Fibroblast of lung (primary cell): ENCODE data around the gene PTPRM. TPM values are rescaled to one million over a fixed set of nuclear protein-coding genes. Genes with fewer than 3 reads are reported as not detected.

Experiments
- DNase-seq, 2 donors: peaks; one replicate each; pipeline versions ENCODE4 v3.0.0 to v3.0.0-alpha.2; 2010; ENCODE audit warnings: low read depth in 2 of 2
- H2AFZ ChIP-seq: 2 replicates; pipeline ENCODE4 v1.5.1; 2012; ENCODE audit warnings: low read length, control low read depth, inconsistent platforms
- H3K27ac ChIP-seq: 2 replicates; pipeline ENCODE4 v1.5.1; 2011; ENCODE audit warnings: low read length, control low read depth; ENCODE audit not compliant: insufficient read depth
- H3K27me3 ChIP-seq: 2 replicates; pipeline ENCODE4 v1.5.1; 2011; ENCODE audit warnings: mild to moderate bottlenecking, low read length; ENCODE audit not compliant: control insufficient read depth, insufficient read depth
- H3K36me3 ChIP-seq: 2 replicates; pipeline ENCODE4 v1.5.1; 2011; ENCODE audit warnings: low read length; ENCODE audit not compliant: control insufficient read depth, insufficient read depth
- H3K4me1 ChIP-seq: 2 replicates; pipeline ENCODE4 v1.5.1; 2011; ENCODE audit warnings: low read length; ENCODE audit not compliant: control insufficient read depth, insufficient read depth; ENCODE audit errors: extremely low read depth
- H3K4me2 ChIP-seq: 2 replicates; pipeline ENCODE4 v1.5.1; 2011; ENCODE audit warnings: low read length, control low read depth; ENCODE audit not compliant: insufficient read depth; ENCODE audit errors: extremely low read depth
- H3K4me3 ChIP-seq, 4 experiments: fragments of 200-600 bp in 1 of 4; sonication (generic) in 1 of 4; replicated peaks in 1 of 4; 2 replicates each; pipeline ENCODE4 v1.5.1; 2011 to 2016; ENCODE audit warnings: low read length in 4 of 4, low read depth in 3 of 4, mild to moderate bottlenecking in 3 of 4, control low read depth in 2 of 4, inconsistent platforms in 1 of 4, mixed read lengths in 1 of 4; ENCODE audit not compliant: insufficient read depth in 1 of 4; ENCODE audit errors: control extremely low read depth in 1 of 4
- H3K79me2 ChIP-seq: 2 replicates; pipeline ENCODE4 v1.5.1; 2012; ENCODE audit warnings: mild to moderate bottlenecking, low read length, inconsistent platforms; ENCODE audit not compliant: control insufficient read depth, insufficient read depth
- H3K9ac ChIP-seq: 2 replicates; pipeline ENCODE4 v1.5.1; 2011; ENCODE audit warnings: mild to moderate bottlenecking, low read length, control low read depth; ENCODE audit not compliant: insufficient read depth
- H3K9me3 ChIP-seq: 2 replicates; pipeline ENCODE4 v1.5.1; 2012; ENCODE audit warnings: low read depth, low read length; ENCODE audit not compliant: control insufficient read depth, insufficient read depth
- H4K20me1 ChIP-seq: 2 replicates; pipeline ENCODE4 v1.5.1; 2011; ENCODE audit warnings: low read length; ENCODE audit not compliant: control insufficient read depth, insufficient read depth; ENCODE audit errors: extremely low read depth
- CTCF ChIP-seq, 2 donors: IDR thresholded peaks in 1 of 2; conservative IDR thresholded peaks in 1 of 2; 1 replicate in 1 of 2; 2 replicates in 1 of 2; pipeline ENCODE4 v1.5.1; 2011 to 2012; ENCODE audit warnings: low read length in 2 of 2, control low read depth in 1 of 2, inconsistent platforms in 1 of 2, low read depth in 1 of 2, mild to moderate bottlenecking in 1 of 2
- EZH2 ChIP-seq: IDR thresholded peaks from 2 replicates; pipeline ENCODE4 v1.5.1; 2012; ENCODE audit warnings: low read length, control low read depth, mild to moderate bottlenecking; ENCODE audit errors: missing control alignments
- polyA plus RNA-seq, 2 donors: library from polyadenylated mRNA; depleted of rRNA in 1 of 2; stranded (reverse) in 1 of 2; unstranded in 1 of 2; fragments of >200 nt; gene quantifications; 2 replicates each; pipeline ENCODE4 v1.2.1, GENCODE V29; 2011 to 2012; ENCODE audit warnings: missing spikeins in 1 of 2
- total RNA-seq: library from RNA; depleted of rRNA; stranded (reverse); fragments of >200 nt; gene quantifications from 2 replicates; pipeline ENCODE4 v1.2.1, GENCODE V29; 2014

PTPRM gene
- total and polyA plus RNA-seq, 2 donors (not counting 1 experiment from before 2014, with no cell fraction given), result 86.6 to 87.0 TPM

- TF ChIP-seq CTCF (conservative IDR thresholded peaks at IDR 0.05 in 1 of 2, IDR thresholded peaks at IDR 0.05 in 1 of 2; ENCODE audit: low read depth in 1 of 2, low read length in 2 of 2) (no peak), EZH2 (no peak)
- Histone ChIP-seq H4K20me1 (no peaks in the 10 kb centered on the region), H3K79me2 (no peaks in the 10 kb centered on the region), H3K9ac (no peak overlapping the region), H3K4me1 (no peaks in the 10 kb centered on the region), H3K4me2 (no peak overlapping the region), H3K27ac (no peak overlapping the region), H3K9me3 (no peaks in the 10 kb centered on the region), H3K36me3 (no peaks in the 10 kb centered on the region), H3K4me3 (no peak overlapping the region), H2AFZ (no peak overlapping the region), H3K27me3 (no peaks in the 10 kb centered on the region)
- peak in 1 of 2 donors; percentile 54 for DNase-seq
Measured at GRCh38 chr18:7616661-7617060, 49.5 kb downstream of the PTPRM start.

- H3K9ac ChIP-seq, result no peak overlapping the region
Measured at GRCh38 chr18:7617738-7618422, 50.8 kb downstream of the PTPRM start.

More at GRCh38 chr18:7617738-7618422, 50.8 kb downstream of the PTPRM start:
- no peak for TF ChIP-seq CTCF (conservative IDR thresholded peaks at IDR 0.05 in 1 of 2, IDR thresholded peaks at IDR 0.05 in 1 of 2; ENCODE audit: low read depth in 1 of 2, low read length in 2 of 2)
- TF ChIP-seq EZH2, result no peak
- H3K9me3 ChIP-seq, result no peaks in the 10 kb centered on the region
- peak; percentile 58 to 97 for DNase-seq
- H2AFZ ChIP-seq, result no peak overlapping the region
- no peaks in the 10 kb centered on the region for H3K36me3 ChIP-seq
- no peaks in the 10 kb centered on the region for H3K79me2 ChIP-seq
- peak overlapping the region; percentile 2 to 47 (median 21) for H3K4me3 ChIP-seq
- no peaks in the 10 kb centered on the region for H3K4me1 ChIP-seq
- peak overlapping the region; percentile 80 for H3K4me2 ChIP-seq
- H3K27ac ChIP-seq, result no peak overlapping the region
- H3K27me3 ChIP-seq, result no peaks in the 10 kb centered on the region
- H4K20me1 ChIP-seq, result no peaks in the 10 kb centered on the region
